HG03196 (cell line): ENCODE data around the gene ACTR1B.
"Not testable (repeated sequence)": the region's sequence is repeated elsewhere in the genome, so short reads cannot be mapped to it uniquely, and the experiment has no call there.

Source experiments
- ATAC-seq: cut with Tn5 transposase; IDR thresholded peaks from one replicate; pipeline ENCODE4 v1.9.1; 2021; ENCODE audit not compliant: unreplicated experiment

ACTR1B gene

DNA sequence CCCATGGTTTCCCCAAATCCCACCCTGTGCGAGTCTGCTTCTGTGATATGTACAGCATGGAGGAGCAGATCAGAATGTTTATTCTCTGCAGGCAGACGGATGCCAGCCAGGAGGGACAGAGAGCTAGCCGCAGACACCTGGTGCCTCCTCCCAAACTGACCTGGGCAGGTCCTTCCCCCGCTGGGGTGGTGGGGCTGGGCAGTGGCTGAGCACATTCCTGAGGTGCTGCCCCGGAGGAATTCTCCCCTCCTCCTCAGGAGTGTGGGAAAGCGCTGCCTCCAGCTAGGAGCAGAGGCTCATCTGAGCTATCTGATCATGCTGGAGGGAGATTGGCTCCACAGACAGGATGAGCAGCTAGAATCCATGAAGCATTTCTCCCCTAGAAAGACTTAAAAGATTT lies 27.3 kb upstream of the ACTR1B start:
- ATAC-seq, result no peak

DNA sequence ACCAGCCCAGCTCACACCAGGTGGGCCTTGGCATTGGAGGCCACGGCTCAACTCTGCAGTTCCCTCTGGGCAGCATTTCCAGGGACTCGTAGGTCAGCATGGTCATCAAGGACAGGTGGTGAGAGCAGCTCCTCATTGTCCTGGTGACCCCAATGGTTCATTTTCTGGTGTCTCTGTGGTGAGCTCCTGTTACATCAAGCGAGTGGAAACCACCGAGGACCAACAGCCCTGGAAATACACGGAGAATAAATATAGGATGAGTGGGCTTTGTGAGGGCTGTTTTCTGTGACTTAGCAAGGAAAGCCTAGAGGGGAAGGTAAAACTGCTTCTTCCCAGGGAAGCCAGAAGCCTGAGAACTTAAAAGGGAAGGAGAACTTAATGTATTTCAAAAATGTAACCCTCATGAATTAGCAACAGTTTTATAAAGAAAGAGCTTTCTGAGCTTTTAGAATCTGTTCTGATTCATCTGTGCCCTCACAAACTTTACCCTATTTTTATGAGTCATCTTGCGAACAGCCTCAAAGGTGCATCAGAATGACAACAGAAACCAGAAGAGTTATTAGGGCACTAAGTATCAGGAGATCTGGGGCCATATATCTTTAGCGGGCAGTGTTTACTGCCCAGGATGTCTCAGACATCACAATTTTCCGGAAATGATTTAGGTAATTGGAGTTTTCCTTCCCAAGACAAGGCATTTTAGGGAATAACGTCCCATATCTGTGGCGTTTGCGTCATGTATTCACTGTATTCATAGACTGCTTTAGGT lies 24.4 kb upstream of the ACTR1B start:
- ATAC-seq, result no peak

DNA sequence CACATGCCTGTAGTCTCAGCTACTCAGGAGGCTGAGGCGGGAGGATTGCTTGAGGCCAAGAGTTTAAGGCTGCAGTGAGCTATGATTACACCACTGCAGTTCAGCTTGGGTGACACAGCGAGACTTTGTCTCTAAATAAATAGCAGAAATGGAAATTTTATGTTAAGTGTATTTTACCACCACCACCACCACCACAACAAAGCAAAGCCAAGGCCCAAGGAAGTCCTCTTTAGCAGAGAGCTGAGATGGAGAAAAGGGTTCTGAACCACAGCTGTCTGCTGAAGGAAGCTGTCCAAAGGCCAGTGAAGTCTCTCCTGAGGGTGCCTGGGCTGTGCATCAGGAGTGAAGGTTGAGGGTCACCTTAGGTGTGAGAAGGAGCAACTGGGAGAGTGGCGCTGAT lies 23.4 kb upstream of the ACTR1B start:
- not testable (repeated sequence) for ATAC-seq

DNA sequence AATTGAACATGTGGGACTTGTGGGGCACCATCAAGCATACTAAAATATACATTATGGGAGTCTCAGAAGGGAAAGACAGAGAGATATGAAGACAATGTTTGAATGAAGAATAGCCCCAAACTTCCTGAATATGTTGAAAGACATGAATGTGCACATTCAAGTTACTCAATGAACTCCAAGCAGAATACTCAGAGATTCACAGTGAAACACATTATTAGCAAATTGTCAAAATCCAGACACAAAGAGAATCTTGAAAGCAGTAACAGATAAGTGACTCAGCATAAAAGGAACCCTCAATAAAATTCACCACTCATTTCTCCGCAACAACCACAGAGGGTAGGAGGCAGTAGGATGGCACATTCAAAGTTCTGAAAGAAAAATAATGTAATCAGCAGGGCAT lies 14.5 kb upstream of the ACTR1B start:
- ATAC-seq, result no peak

DNA sequence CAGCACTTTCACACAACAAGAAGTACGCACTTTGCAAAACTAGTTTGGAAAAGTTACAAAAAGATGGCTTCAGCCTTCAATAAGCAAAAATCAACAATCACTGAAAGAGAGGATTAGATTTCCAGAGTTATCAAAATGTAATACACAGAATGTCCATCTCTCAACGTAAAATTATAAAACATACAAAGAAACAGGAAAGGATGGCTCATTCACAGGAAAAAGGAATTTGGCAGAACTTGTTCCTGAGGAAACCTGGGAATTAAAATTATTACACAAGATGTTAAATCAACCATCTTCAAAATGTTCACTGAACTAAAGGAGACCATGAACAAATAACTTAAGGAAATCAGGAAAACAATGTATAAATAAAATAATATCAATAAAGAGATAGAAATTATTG lies 13.6 kb upstream of the ACTR1B start:
- ATAC-seq, result no peak

DNA sequence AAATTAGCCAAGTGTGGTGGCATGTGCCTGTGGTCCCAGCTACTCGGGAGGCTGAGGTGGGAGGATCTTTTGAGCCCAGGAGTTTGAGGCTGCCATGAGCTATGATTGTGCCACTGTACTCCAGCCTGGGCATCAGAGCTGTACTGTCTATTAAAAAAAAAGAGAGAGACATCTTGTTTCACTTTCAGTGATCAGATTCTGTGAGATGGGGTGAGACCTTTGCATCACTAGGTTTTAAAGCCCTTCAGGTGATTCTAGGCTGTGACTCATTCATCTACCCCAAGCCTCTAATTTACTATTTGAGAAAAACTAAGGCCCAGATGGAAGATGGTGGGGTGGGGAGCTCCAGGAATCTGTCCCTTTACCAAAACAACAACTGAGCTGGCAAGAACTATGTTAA lies 12.8 kb upstream of the ACTR1B start:
- no peak for ATAC-seq

DNA sequence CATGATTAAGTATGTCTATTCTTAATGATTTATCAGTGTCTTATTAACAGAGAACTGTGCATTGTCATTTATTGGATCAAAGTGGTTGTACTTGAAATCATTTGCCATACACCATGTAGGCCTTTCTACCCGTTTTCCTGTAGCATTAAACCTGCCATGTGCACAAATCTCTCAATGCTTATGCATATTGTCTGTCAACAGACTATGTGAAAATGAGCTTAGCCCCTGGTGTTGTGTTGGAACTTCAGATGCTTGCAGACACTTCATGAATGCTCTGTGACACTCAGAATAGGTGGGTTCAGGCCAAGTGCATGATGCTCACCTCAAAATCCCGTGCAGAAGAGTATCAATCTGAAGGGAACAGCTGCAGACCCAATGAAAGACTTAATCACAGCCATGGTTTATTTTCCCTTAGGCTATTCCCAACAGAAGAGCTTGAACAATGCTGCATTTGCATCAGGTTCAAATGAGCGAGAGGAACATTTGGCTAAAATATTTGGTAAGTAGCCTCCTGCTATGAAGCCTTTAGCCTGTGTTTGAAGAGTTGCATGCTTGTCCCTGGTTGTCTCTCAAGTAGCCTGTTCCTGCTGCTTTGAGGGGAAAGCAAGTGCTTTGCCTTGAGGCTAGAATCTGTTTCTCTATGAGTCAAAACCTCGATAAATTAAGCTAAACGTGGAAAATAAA lies 11.7 kb upstream of the ACTR1B start:
- no peak for ATAC-seq

DNA sequence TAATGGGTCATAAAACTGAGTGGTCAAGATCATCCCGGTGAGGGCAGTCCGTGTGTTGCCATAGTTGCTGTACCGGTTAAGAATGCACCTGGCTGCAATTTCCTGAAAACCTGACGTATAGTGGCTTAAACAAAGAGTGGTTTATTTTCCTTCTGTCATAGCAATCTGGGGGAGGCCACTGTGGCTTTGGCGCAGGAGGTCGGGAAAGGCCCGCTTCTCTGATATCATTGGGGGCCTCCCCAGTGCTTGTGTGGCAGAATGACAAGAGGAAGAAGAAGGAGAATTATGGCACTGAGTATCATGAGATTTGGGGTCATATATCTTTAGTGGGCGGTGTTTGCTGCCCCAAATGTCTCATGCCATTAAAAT lies 10.1 kb upstream of the ACTR1B start:
- ATAC-seq, result peak; percentile 50

DNA sequence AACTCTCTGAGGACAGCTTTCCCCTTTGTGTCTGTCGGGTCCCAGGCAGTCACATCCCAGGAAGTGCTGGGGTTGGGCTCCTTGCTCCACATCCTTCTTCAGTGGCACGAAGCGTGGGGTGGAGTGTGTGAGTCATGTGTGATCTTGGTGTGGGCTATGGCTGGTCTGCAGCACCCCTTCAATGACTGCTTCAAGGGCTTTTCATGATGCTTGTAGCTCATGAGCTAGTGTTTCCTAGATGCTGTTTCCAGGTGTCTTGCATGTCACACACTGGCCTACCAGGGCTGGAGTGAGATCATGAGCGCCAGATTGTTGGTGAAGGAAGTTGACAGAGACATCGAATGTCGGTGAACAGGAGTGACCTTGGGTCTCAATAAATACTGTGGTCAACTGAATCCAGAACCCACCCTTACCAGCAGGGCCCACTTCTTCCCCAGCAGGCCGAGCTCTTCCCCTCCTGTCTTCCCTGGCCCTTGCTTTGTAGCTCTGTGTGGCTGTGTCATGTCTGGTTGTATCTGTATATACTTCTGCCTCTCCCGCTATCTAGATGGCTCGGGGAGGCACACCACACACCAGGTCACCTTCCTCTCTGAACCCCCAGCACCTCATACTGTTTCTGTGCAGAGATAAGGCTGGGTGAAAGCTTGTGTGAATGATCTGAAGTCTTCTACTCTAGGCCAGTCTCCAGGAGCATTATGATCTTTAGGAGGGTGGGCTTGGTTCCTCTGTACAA lies 9.5 kb upstream of the ACTR1B start:
- peak; percentile 13 for ATAC-seq

DNA sequence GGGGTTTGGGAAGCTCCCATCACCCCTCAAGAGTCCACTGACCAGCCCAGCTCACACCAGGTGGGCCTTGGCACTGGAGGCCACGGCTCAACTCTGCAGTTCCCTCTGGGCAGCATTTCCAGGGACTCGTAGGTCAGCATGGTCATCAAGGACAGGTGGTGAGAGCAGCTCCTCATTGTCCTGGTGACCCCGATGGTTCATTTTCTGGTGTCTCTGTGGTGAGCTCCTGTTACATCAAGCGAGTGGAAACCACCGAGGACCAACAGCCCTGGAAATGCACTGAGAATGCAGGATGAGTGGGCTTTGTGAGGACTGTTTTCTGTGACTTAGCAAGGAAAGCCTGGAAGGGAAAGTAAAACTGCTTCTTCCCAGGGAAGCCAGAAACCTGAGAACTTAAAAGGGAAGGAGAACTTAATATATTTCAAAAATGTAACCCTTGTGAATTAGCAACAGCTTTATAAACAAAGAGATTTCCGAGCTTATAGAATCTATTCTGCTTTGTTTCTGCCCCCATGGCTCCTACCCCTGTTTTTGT lies 8.8 kb upstream of the ACTR1B start:
- not testable (repeated sequence) for ATAC-seq

DNA sequence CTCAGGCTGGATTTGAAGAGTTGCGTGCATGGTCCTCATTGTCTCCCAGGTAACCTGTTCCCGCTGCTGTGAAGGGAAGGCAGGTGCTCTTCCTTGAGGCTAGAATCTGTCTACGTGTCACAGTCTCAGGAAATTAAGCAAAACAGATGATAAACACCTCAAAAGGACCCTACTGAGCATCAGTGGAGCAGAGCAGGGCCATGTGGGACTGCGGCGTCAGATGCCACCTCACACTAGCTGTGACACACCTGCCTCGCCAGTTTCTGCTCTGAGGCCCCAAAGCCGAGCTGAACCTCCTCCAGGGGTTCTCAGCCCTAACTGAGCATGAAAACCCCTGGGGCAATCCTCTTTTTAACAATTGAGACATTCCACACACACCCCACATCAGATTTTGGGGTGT lies 7.7 kb upstream of the ACTR1B start:
- ATAC-seq, result no peak

DNA sequence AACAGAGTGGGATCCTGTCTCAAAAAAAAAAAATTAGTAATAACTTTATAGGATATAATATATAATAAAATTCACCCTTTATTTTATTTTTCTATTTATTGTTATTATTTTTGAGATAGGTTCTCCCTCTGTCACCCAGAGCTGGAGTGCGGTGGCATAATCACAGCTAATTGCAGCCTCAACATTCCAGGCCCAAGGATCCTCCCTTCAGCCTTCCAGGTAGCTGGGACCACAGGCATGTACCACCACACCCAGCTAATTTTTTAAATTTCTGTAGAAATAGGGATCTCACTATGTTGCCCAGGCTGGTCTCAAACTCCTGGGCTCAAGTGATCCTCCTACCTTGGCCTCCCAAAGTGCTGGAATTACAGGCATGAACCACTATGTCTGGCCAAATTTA lies 6.6 kb upstream of the ACTR1B start:
- no peak for ATAC-seq

DNA sequence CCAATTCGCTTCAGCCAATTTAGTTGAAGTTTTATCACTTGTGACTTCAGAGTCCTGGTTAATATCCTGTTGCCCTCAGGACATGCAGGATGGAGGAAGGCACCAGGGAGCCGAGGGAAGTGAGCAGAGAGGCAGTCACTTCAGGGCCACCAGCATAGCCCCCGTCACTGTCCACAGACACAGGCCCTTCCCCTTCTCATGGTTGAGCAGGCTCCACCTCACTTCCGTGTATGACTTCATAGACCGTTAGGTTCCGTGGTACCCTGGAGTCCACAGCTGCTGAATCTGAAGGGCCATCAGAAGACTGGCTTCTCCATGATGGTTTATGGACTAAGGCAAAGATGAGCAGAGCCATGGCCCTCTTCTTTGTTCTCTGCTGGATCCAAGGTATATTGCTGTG lies 5.6 kb upstream of the ACTR1B start, which contains the start of gene C2orf92:
C2orf92 (plus strand) TSS at position 266 of the 400 bp plus-strand sequence; CDS start at position 342, 76 bp downstream.
- no peak for ATAC-seq

DNA sequence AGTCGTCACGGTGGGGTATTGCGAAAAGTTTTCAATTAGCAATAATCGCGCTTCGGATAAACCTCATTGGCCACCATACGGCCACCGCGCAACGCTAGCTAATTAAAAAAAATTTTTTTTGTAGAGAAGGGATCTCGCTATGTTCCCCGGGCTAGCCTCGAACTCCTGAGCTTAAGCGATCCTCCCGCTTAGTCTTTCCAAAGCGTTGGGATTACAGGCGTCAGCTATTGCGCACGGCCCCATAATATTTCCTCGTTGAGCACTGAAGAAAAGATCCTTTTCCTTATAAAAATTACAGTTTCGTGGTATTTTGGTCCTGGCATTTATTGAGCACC lies 759 bp upstream of the ACTR1B start:
- ATAC-seq, result no peak

DNA sequence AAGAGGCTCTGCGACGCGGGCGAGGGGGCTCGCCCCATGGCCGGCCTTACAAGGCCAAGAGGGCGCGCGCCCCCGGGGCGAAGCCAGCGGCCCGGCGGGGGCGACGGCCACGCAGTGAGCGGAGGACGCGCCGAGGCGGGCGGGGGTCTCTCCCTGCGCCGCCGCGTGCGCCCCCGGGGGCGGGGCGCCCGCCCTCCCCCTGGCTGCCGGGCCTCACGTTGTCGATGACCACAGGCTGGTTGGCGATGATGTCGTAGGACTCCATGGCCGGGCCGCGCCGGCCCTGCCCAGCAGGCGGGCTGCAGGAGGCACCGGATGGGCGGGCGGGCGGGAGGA lies 250 bp downstream of the ACTR1B start:
- no peak for ATAC-seq

DNA sequence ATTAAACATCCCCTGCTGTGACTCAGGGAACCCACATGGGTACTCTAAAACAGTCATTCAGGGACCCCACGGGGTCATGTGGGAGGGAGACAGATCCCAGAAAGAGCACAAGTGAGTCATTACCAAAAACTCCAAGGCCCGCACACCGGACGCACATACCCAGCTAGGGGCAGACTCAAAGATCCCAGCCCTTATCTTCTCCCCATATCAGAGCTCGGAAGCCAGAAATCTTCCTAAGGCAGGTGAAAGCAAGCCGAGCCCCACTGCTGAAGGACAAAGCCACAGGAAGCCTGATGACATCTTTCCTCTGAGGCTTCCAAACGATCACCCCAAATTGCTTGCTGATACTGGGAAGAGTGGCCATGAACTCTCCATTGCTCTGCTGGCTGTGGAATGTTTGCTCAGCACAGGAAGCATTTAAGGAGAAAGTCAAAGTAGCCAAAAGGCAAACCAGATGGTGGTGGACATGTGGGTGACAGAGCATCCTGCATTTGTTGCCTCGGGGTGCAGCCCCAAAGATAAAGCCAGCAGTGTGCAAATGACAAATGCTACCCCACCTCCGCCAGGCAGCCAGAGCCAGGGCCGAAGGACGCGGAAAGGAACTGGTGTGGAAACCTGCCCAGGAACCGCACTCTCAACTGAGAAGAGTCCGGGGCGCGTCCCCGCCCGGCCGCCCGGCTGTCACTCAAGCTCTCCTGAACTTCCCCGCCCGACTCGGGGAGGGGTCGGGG lies 784 bp downstream of the ACTR1B start:
- peak; percentile 52 for ATAC-seq

DNA sequence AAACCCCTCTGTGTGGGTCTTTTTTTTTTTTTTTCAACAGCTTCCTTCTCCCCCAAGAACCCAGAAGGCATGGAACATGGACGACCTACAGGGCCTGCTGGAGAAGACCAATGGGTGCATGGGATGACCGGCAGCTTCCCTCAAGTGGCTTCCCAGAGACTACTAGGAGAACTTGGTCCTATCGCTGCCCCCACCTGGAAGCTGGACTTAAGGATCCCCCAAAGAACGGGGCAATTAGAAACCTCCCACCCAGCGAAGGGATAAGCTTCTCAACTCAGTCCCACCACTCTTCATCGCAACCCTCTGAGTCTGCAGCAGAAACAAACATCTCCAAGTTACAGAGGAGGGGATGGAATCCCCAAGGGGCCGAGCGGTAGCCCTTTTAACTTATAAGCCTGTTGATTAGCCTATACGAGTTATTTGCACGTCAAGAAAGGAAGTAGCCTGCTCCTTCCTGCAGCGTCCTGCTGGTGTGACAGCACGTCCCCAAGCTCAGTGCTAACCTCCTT lies 1.4 kb downstream of the ACTR1B start:
- no peak for ATAC-seq

DNA sequence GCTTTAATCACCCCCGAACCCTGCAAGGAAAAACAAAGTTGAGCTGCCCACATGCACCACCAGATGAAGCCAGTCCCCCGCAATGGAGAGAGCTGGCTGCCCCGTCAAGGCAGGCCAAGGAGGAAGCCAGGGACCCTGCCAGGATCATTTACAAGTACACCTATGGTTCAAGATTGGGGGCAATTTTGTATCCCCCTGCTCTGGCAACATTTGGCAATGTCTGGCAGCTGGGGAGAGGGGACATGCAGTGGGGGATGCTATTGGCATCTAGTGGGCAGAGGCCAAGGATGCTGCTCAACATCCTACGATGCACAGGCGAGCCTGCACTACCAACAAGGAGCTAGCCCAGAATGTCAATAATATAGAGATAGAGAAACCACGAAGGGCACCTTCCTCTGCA lies 1.9 kb downstream of the ACTR1B start:
- ATAC-seq, result no peak

DNA sequence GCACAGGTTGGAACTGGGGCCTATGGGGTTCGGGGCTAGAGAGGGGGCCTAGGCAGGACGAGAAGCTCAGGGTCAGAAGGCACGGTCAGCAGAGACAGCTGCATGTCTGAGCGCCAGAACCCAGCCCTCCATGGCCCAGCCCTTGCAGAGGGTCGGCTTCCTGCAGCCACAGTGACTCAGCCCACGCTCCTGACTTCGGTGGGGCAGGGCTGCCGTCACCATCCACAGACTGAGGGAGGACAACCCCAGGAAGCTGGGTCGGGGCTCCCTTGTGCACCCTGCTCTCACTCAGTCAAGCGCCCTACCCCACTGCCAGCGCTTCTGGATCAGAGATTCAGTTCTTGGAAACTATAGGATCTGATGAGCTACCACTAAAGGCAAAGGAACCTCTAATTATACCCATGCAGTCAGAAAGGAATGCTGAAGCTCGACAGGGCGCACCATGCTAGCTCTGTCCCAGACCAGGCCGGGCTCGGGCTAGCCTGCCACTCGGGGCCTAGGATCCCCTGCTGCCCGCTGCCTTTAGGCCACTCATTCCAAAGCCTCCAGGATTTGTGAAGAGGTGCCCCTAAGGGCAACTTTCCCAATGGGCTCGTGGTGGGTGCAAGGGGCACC lies 3.0 kb downstream of the ACTR1B start:
- ATAC-seq, result no peak

DNA sequence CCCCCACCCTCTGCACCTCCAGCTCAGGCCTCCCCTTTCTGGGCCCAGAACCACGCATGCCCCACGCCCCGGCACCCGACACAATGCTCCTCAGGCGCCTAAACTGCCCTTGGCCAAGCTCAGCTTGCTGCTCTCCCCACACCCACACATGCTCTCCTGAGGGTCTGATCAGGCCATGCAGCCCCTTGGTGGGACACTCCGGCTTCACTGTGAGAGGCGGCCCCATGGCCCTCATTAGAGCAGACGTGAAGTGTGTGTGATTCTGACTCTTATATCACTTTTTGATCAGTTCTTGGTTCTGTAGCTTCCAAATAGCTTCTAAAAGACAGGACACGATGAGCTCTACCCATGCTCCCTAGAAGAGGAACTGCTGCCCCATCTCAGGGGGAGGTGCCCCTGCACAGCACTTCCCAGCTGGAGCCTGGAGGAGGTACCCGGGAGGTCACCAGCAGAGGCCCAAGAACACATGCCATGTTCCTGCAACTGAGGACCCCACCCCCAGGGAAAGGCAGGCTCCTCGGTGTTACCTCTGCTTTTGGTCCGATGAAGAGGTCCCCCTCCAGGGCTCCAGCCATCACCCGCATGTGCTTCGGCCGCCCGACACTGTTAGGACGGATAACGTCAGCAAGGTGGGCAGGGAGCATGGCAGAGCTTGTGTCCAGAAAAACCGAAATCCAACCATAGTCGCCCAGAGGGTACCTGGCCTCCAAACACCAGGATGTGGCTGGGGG lies 3.6 kb downstream of the ACTR1B start:
- no peak for ATAC-seq
